ENCODE results near the gene LRRC2.

DNA sequence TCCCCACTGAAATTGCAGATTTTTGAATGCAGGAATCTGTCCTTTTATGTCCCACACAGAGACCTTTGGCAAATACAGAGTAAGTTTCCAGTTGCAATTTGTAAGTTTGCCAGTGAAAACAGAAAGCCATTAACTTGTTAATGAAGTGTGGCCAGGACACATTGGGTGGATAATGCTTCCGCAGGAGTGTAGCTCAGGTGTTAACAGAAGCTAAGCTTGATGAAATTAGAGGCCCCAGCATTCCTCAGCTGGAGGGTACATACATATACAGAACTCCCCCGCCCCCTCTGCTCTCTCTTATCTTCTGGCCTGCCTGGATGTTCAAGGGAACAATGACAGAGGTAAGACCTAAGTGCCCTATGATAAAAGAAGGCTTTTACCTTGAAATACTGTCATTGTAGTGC is 8.1 kb upstream of the LRRC2 start:
- TF ChIP-seq POLR2A (IDR thresholded peaks at IDR 0.05) (no peak), CTCF (IDR thresholded peaks at IDR 0.05) (no peak)

Measured in adrenal gland (tissue), 5 donors.